Measurements from ENCODE around the gene KIAA1958.

DNA sequence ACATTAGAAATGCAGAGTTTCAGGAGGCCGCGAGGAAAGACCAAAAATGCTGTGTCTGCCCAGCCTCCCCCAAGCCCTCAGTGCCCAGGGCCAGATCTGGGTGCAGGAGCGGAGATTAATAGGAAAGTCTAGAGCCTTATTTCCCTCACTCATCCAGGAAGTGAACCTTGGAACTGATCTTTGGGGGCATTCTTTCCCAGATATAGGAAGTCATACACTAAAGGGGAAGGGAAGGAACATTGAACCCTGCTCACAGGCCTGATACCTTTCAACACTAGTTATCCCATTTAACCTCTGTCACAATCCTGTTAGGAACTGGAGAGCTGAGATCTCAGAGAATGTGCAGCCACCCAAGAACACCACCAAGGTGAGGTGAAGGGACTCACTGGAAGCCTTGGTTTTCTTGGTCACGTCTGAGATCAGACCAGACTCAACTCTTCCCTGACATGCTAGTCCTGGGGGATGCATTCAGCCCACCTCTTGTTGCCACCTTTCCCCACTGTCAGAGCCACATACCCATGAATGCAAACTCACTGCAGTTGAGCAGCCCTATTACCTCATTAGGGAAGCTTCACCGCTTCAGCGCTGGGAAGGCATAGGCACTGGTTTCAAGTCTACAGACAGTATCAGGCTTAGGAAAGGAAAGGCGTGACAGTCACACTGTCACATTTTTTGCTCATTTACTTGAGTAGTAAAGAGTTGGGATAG, 95.0 kb downstream of the KIAA1958 start:
- TF ChIP-seq SUZ12 (IDR thresholded peaks at IDR 0.05) (no peak), SP1 (IDR thresholded peaks at IDR 0.05) (no peak), NFRKB (IDR thresholded peaks at IDR 0.05) (no peak), BHLHE40 (IDR thresholded peaks at IDR 0.05; ENCODE audit: borderline replicate concordance) (no peak), TARDBP (IDR thresholded peaks at IDR 0.05) (no peak), HDGF (IDR thresholded peaks at IDR 0.05; ENCODE audit: borderline replicate concordance) (no peak), FOXM1 (IDR thresholded peaks at IDR 0.05; ENCODE audit: borderline replicate concordance) (no peak), FOXK2 (IDR thresholded peaks at IDR 0.05) (no peak), ZNF384 (IDR thresholded peaks at IDR 0.05) (no peak)
